Spinal cord (tissue), 10 donors: Measurements from ENCODE around the gene RHEB. TPM values are rescaled to one million over a fixed set of nuclear protein-coding genes. Genes with fewer than 3 reads are reported as not detected.

ENCODE experiments used
- DNase-seq, 6 donors: peaks; one replicate each; pipeline versions ENCODE4 v3.0.0 to v3.0.0-alpha.2; 2013 to 2015; ENCODE audit warnings: low spot score in 6 of 6, low read depth in 4 of 6
- H3K27ac ChIP-seq: one replicate; pipeline ENCODE4 v1.5.1; 2013; ENCODE audit warnings: low read depth, low read length, control low read depth
- H3K27me3 ChIP-seq: one replicate; pipeline ENCODE4 v1.6.1; 2013; ENCODE audit warnings: low read length; ENCODE audit not compliant: control insufficient read depth, insufficient read depth
- H3K36me3 ChIP-seq: one replicate; pipeline ENCODE4 v1.6.1; 2013; ENCODE audit warnings: low read length; ENCODE audit not compliant: control insufficient read depth, insufficient read depth
- H3K4me1 ChIP-seq: one replicate; pipeline ENCODE4 v1.6.1; 2013; ENCODE audit warnings: low read length; ENCODE audit not compliant: control insufficient read depth, insufficient read depth
- H3K4me3 ChIP-seq: one replicate; pipeline ENCODE4 v1.5.1; 2013; ENCODE audit warnings: low read depth, low read length, control low read depth
- H3K9me3 ChIP-seq: one replicate; pipeline ENCODE4 v1.6.1; 2013; ENCODE audit warnings: low read length; ENCODE audit not compliant: control insufficient read depth, insufficient read depth
- WGBS: methylation state at CpG from one replicate; pipeline ENCODE4 v1.1.5; 2013; ENCODE audit warnings: missing lambda C conversion rate; ENCODE audit not compliant: insufficient coverage; 5-methylcytosine and 5-hydroxymethylcytosine counted together
- polyA plus RNA-seq, 2 donors: library from polyadenylated mRNA; unstranded; fragments of 120-200 nt; gene quantifications; one replicate each; pipeline ENCODE4 v1.2.1, GENCODE V29; 2013; ENCODE audit not compliant: insufficient read length in 2 of 2
- total RNA-seq, 2 donors: library from RNA; depleted of rRNA in 1 of 2; stranded (reverse); fragments of 120-200 nt in 1 of 2; fragments of >200 nt in 1 of 2; gene quantifications; one replicate each; pipeline versions ENCODE4 v1.2.3 to v1.2.4, GENCODE V29; 2013 to 2014
- donor health status: healthy.

Gene RHEB
- total and polyA plus RNA-seq, 4 donors: 106 to 196 (median 151) TPM

- Histone ChIP-seq H3K9me3 (no peaks in the 10 kb centered on the region), H3K4me1 (peaks cover 12% of the 10 kb centered on the region), H3K36me3 (no peaks in the 10 kb centered on the region), H3K4me3 (no peak overlapping the region), H3K27me3 (no peaks in the 10 kb centered on the region), H3K27ac (no peak overlapping the region)
- 80% methylated on average over 15 of the region's 15 CpGs for WGBS
- no peak for DNase-seq
These were observed 64.7 kb downstream of the RHEB start for GRCh38 chr7:151454932-151455530.

- Histone ChIP-seq H3K27ac (no peak overlapping the region), H3K36me3 (no peaks in the 10 kb centered on the region), H3K4me1 (peaks cover 5% of the 10 kb centered on the region), H3K4me3 (no peak overlapping the region), H3K9me3 (no peaks in the 10 kb centered on the region), H3K27me3 (no peaks in the 10 kb centered on the region)
- no peak for DNase-seq
- WGBS: 85% methylated on average over 13 of the region's 14 CpGs
These were observed 65.4 kb downstream of the RHEB start for GRCh38 chr7:151454305-151454704.

- H3K9me3 ChIP-seq: no peaks in the 10 kb centered on the region
- peaks cover 8% of the 10 kb centered on the region for H3K27me3 ChIP-seq
- no peaks in the 10 kb centered on the region for H3K36me3 ChIP-seq
- WGBS: 74% methylated on average over 12 of the region's 13 CpGs
- no peak for DNase-seq
- H3K27ac ChIP-seq: no peak overlapping the region
- peaks cover 5% of the 10 kb centered on the region for H3K4me1 ChIP-seq
- H3K4me3 ChIP-seq: no peak overlapping the region
These were observed 66.3 kb downstream of the RHEB start for GRCh38 chr7:151453326-151453791.

- Histone ChIP-seq H3K27ac (no peak overlapping the region), H3K27me3 (peaks cover 12% of the 10 kb centered on the region), H3K4me3 (no peak overlapping the region), H3K9me3 (no peaks in the 10 kb centered on the region), H3K4me1 (peaks cover 10% of the 10 kb centered on the region), H3K36me3 (no peaks in the 10 kb centered on the region)
- 64% methylated on average over 6 of the region's 15 CpGs for WGBS
- no peak for DNase-seq
These were observed 66.9 kb downstream of the RHEB start for GRCh38 chr7:151452680-151453325.

- Histone ChIP-seq H3K27me3 (peaks cover 13% of the 10 kb centered on the region), H3K4me3 (no peak overlapping the region), H3K4me1 (peaks cover 10% of the 10 kb centered on the region), H3K27ac (no peak overlapping the region), H3K9me3 (no peaks in the 10 kb centered on the region), H3K36me3 (no peaks in the 10 kb centered on the region)
- no peak for DNase-seq
- WGBS: 80% methylated on average over 15 of the region's 23 CpGs
These were observed 67.8 kb downstream of the RHEB start for GRCh38 chr7:151451626-151452571.

GRCh38 chr7:151451156-151451555, 68.5 kb downstream of the RHEB start:
- H3K27ac ChIP-seq: no peak overlapping the region
- H3K9me3 ChIP-seq: no peaks in the 10 kb centered on the region
- peaks cover 13% of the 10 kb centered on the region for H3K27me3 ChIP-seq
- no peaks in the 10 kb centered on the region for H3K36me3 ChIP-seq
- no peak overlapping the region for H3K4me3 ChIP-seq
- 88% methylated on average over 4 of the region's 5 CpGs for WGBS
- no peak for DNase-seq
- H3K4me1 ChIP-seq: peaks cover 10% of the 10 kb centered on the region

GRCh38 chr7:151449990-151450389, 69.7 kb downstream of the RHEB start:
- WGBS: 75% methylated on average over 9 of the region's 9 CpGs
- Histone ChIP-seq H3K27ac (no peak overlapping the region), H3K36me3 (no peaks in the 10 kb centered on the region), H3K9me3 (no peaks in the 10 kb centered on the region), H3K27me3 (peaks cover 13% of the 10 kb centered on the region), H3K4me1 (peaks cover 10% of the 10 kb centered on the region), H3K4me3 (no peak overlapping the region)
- DNase-seq: no peak

- 5% methylated on average over 54 of the region's 61 CpGs for WGBS
- peak in 2 of 6 donors; percentile 47 to 82 for DNase-seq
- peak overlapping the region; percentile 33 for H3K27ac ChIP-seq
- H3K4me3 ChIP-seq: peak overlapping the region; percentile 42
- H3K9me3 ChIP-seq: no peaks in the 10 kb centered on the region
- H3K4me1 ChIP-seq: peaks cover 10% of the 10 kb centered on the region
- no peaks in the 10 kb centered on the region for H3K36me3 ChIP-seq
- peaks cover 13% of the 10 kb centered on the region for H3K27me3 ChIP-seq
These were observed 71.1 kb downstream of the RHEB start for GRCh38 chr7:151448261-151449252.

- Histone ChIP-seq H3K4me3 (peak overlapping the region; percentile 42), H3K9me3 (no peaks in the 10 kb centered on the region), H3K36me3 (no peaks in the 10 kb centered on the region), H3K27me3 (peaks cover 13% of the 10 kb centered on the region), H3K27ac (no peak overlapping the region), H3K4me1 (peaks cover 10% of the 10 kb centered on the region)
- WGBS: 50% methylated on average over 15 of the region's 26 CpGs
- DNase-seq: no peak
These were observed 71.8 kb downstream of the RHEB start for GRCh38 chr7:151447901-151448260.
